Astrocyte (in vitro differentiated cells and primary cell): Measurements from ENCODE around the gene TRHDE. TPM values are rescaled to one million over a fixed set of nuclear protein-coding genes. Genes with fewer than 3 reads are reported as not detected.

Experiments used
- DNase-seq: peaks from one replicate; pipeline ENCODE4 v3.0.0-alpha.2; 2010; ENCODE audit warnings: low read depth
- FAIRE-seq: peaks from 2 replicates; lab custom pipeline; 2011; peaks lifted over from hg19 to GRCh38; lab: Jason Lieb, UNC
- H2AFZ ChIP-seq: 2 replicates; pipeline ENCODE4 v1.6.0; 2012; ENCODE audit warnings: low read depth, low read length, inconsistent platforms
- H3K27ac ChIP-seq: 2 replicates; pipeline ENCODE4 v1.5.1; 2011; ENCODE audit warnings: low read depth, low read length, inconsistent platforms
- H3K27me3 ChIP-seq: 2 replicates; pipeline ENCODE4 v1.6.0; 2011; ENCODE audit warnings: low read length, inconsistent platforms; ENCODE audit not compliant: insufficient read depth
- H3K36me3 ChIP-seq: 2 replicates; pipeline ENCODE4 v1.5.1; 2011; ENCODE audit warnings: low read length, inconsistent platforms; ENCODE audit not compliant: insufficient read depth
- H3K4me1 ChIP-seq: 2 replicates; pipeline ENCODE4 v1.5.1; 2011; ENCODE audit warnings: low read length, inconsistent platforms; ENCODE audit not compliant: insufficient read depth
- H3K4me2 ChIP-seq: 2 replicates; pipeline ENCODE4 v1.6.0; 2012; ENCODE audit warnings: low read length, inconsistent platforms
- H3K4me3 ChIP-seq: 2 replicates; pipeline ENCODE4 v1.5.1; 2011; ENCODE audit warnings: low read depth, mild to moderate bottlenecking, low read length, inconsistent platforms; ENCODE audit not compliant: insufficient read depth
- H3K79me2 ChIP-seq: 2 replicates; pipeline ENCODE4 v1.6.0; 2012; ENCODE audit warnings: mild to moderate bottlenecking, low read length, inconsistent platforms; ENCODE audit not compliant: insufficient read depth
- H3K9ac ChIP-seq: 2 replicates; pipeline ENCODE4 v1.6.0; 2012; ENCODE audit warnings: mild to moderate bottlenecking, low read length, inconsistent platforms
- H3K9me3 ChIP-seq: 2 replicates; pipeline ENCODE4 v1.5.1; 2012; ENCODE audit warnings: low read depth, mild to moderate bottlenecking, low read length, inconsistent platforms; ENCODE audit not compliant: insufficient read depth
- H4K20me1 ChIP-seq: 2 replicates; pipeline ENCODE4 v1.6.0; 2012; ENCODE audit warnings: low read length, inconsistent platforms; ENCODE audit not compliant: insufficient read depth
- H3K27ac Mint-ChIP-seq: one replicate; pipeline ENCODE4 v1.8.0; 2021; ENCODE audit warnings: mild to moderate bottlenecking, mixed read lengths; ENCODE audit not compliant: unreplicated experiment
- H3K27me3 Mint-ChIP-seq: one replicate; pipeline ENCODE4 v1.8.0; 2021; ENCODE audit warnings: low read depth, mixed read lengths; ENCODE audit not compliant: unreplicated experiment
- H3K36me3 Mint-ChIP-seq: one replicate; pipeline ENCODE4 v1.8.0; 2021; ENCODE audit warnings: low read depth, mixed read lengths; ENCODE audit not compliant: unreplicated experiment
- H3K4me1 Mint-ChIP-seq: one replicate; pipeline ENCODE4 v1.8.0; 2021; ENCODE audit warnings: low read depth, mixed read lengths; ENCODE audit not compliant: unreplicated experiment
- H3K4me3 Mint-ChIP-seq: one replicate; pipeline ENCODE4 v1.8.0; 2021; ENCODE audit warnings: mild to moderate bottlenecking, moderate library complexity, mixed read lengths; ENCODE audit not compliant: unreplicated experiment
- H3K9me3 Mint-ChIP-seq: one replicate; pipeline ENCODE4 v1.8.0; 2021; ENCODE audit warnings: mild to moderate bottlenecking, mixed read lengths; ENCODE audit not compliant: unreplicated experiment
- CTCF ChIP-seq: IDR thresholded peaks from 2 replicates; pipeline ENCODE4 v1.5.1; 2011; ENCODE audit warnings: low read depth, mild to moderate bottlenecking, inconsistent platforms, low read length, moderate library complexity; ENCODE audit not compliant: insufficient read depth
- EZH2 ChIP-seq: IDR thresholded peaks from 2 replicates; pipeline ENCODE4 v1.6.1; 2012; ENCODE audit warnings: mild to moderate bottlenecking, low read length, inconsistent platforms; ENCODE audit not compliant: insufficient read depth
- total RNA-seq: library from RNA; stranded (reverse); gene quantifications from 2 replicates; pipeline ENCODE4 v1.2.1, GENCODE V29; 2021

The TRHDE gene
- total RNA-seq, 1 donor from 2014 or later: 1.4 TPM

GRCh38 chr12:72493407-72493806, 221.2 kb downstream of the TRHDE start:
- H3K9me3 ChIP-seq: no peaks in the 10 kb centered on the region
- H3K9ac ChIP-seq: no peak overlapping the region
- H3K36me3 ChIP-seq: no peaks in the 10 kb centered on the region
- H3K4me1 ChIP-seq: no peaks in the 10 kb centered on the region
- no peak for FAIRE-seq
- TF ChIP-seq CTCF: no peak
- Mint-ChIP-seq H3K36me3 (no peaks in the 10 kb centered on the region), H3K4me1 (peaks cover 4% of the 10 kb centered on the region), H3K4me3 (no peak overlapping the region), H3K27ac (no peak overlapping the region), H3K27me3 (no peaks in the 10 kb centered on the region), H3K9me3 (no peaks in the 10 kb centered on the region)
- H3K4me2 ChIP-seq: no peak overlapping the region
- no peaks in the 10 kb centered on the region for H3K27me3 ChIP-seq
- H2AFZ ChIP-seq: no peak overlapping the region
- no peaks in the 10 kb centered on the region for H4K20me1 ChIP-seq
- H3K27ac ChIP-seq: no peak overlapping the region
- H3K79me2 ChIP-seq: no peaks in the 10 kb centered on the region
- DNase-seq: peak; percentile 35
- H3K4me3 ChIP-seq: no peak overlapping the region

DNA sequence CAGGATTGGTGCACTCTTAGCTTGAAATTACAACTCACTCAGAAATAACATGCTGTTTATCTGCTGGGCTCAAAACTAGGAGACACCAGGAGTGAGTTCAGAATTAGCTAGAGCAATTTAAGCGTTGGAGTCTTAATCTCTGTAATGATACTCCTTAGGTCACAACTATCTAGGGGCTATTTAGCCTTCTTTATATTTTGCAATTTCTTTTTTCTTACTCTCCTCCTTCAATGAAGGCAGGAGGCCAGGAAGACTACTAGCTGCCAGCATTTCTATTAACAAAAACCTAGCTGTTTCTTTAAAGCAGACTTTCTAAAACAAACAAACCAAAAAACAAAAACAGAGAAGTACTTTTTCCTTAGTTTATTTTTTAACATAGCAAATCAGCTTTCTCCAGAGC, 226.2 kb downstream of the TRHDE start:
- no peak overlapping the region for H3K4me3 ChIP-seq
- no peak overlapping the region for H3K9ac ChIP-seq
- no peak overlapping the region for H2AFZ ChIP-seq
- no peak overlapping the region for H3K27ac Mint-ChIP-seq
- no peaks in the 10 kb centered on the region for H3K36me3 ChIP-seq
- no peak overlapping the region for H3K4me2 ChIP-seq
- H3K27me3 ChIP-seq: no peaks in the 10 kb centered on the region
- no peaks in the 10 kb centered on the region for H3K9me3 ChIP-seq
- H4K20me1 ChIP-seq: no peaks in the 10 kb centered on the region
- H3K27me3 Mint-ChIP-seq: no peaks in the 10 kb centered on the region
- DNase-seq (no peak), FAIRE-seq (no peak)
- no peak overlapping the region for H3K4me3 Mint-ChIP-seq
- TF ChIP-seq CTCF (no peak), EZH2 (no peak)
- no peaks in the 10 kb centered on the region for H3K79me2 ChIP-seq
- H3K4me1 Mint-ChIP-seq: peaks cover 3% of the 10 kb centered on the region
- no peak overlapping the region for H3K27ac ChIP-seq
- H3K9me3 Mint-ChIP-seq: no peaks in the 10 kb centered on the region
- no peaks in the 10 kb centered on the region for H3K4me1 ChIP-seq
- no peaks in the 10 kb centered on the region for H3K36me3 Mint-ChIP-seq

DNA sequence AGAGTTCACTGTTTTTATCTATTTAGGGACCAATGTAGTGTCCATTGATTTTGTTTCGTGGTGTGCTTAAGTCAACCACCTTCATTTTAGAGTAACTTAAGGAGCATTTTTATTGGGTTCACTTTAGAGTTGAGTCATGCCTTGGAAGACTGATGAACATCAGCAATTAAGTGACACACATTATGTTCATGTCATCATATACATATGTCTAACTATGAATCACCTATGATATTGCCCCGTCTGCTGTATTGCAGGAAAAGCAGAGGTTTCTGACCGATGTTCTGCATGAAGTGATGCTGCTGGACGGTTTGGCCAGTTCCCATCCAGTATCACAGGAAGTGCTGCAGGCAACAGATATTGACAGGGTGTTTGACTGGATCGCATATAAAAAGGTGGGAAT, 227.1 kb downstream of the TRHDE start:
- Mint-ChIP-seq H3K9me3 (no peaks in the 10 kb centered on the region), H3K36me3 (no peaks in the 10 kb centered on the region), H3K4me1 (no peaks in the 10 kb centered on the region), H3K27me3 (no peaks in the 10 kb centered on the region), H3K27ac (no peak overlapping the region), H3K4me3 (no peak overlapping the region)
- Histone ChIP-seq H3K4me3 (no peak overlapping the region), H3K36me3 (no peaks in the 10 kb centered on the region), H3K79me2 (no peaks in the 10 kb centered on the region), H4K20me1 (no peaks in the 10 kb centered on the region), H3K27me3 (no peaks in the 10 kb centered on the region), H3K4me2 (no peak overlapping the region), H3K4me1 (no peaks in the 10 kb centered on the region), H3K9me3 (no peaks in the 10 kb centered on the region), H3K27ac (no peak overlapping the region), H3K9ac (no peak overlapping the region), H2AFZ (no peak overlapping the region)
- TF ChIP-seq CTCF: no peak
- peak; percentile 4 for DNase-seq
- FAIRE-seq: no peak
